HepG2 (cell line): ENCODE results near the gene SLC4A2. TPM values are rescaled to one million over a fixed set of nuclear protein-coding genes. Genes with fewer than 3 reads are reported as not detected.

Experiments
- BRCA1 ChIP-seq: sonication (generic); formaldehyde crosslinking; IDR thresholded peaks from 2 replicates; pipeline ENCODE4 v1.4.0; 2020; ENCODE audit warnings: missing genetic modification reagents
- CCDC6 ChIP-seq: sonication (generic); formaldehyde crosslinking; IDR thresholded peaks from 2 replicates; pipeline ENCODE4 v1.8.1; 2022; ENCODE audit warnings: mild to moderate bottlenecking, missing genetic modification reagents, moderate library complexity
- CHD4 ChIP-seq: fragments of 200-600 bp; sonication (generic); IDR thresholded peaks from 2 replicates; pipeline ENCODE4 v1.7.0; 2017; ENCODE audit warnings: mild to moderate bottlenecking, low read length, borderline replicate concordance
- DR1 ChIP-seq: sonication (generic); formaldehyde crosslinking; IDR thresholded peaks from 2 replicates; pipeline ENCODE4 v1.8.0; 2021; ENCODE audit warnings: mild to moderate bottlenecking, missing genetic modification reagents, inconsistent platforms
- ETV5 ChIP-seq: IDR thresholded peaks from 2 replicates; pipeline ENCODE4 v1.6.1; 2018; ENCODE audit warnings: missing biosample characterization, missing genetic modification reagents, inconsistent platforms, borderline replicate concordance
- FOXA1 ChIP-seq, 2 experiments: fragments of 450-650 bp in 1 of 2; sonication (generic) in 1 of 2; formaldehyde crosslinking in 1 of 2; IDR thresholded peaks; 2 replicates each; pipeline versions ENCODE4 v1.4.0 to v1.6.1; 2016 to 2020; ENCODE audit warnings: missing genetic modification reagents in 1 of 2
- GFI1 ChIP-seq: sonication (generic); formaldehyde crosslinking; IDR thresholded peaks from 2 replicates; pipeline ENCODE4 v1.5.0; 2020; ENCODE audit warnings: missing genetic modification reagents, mild to moderate bottlenecking, borderline replicate concordance
- JUNB ChIP-seq: sonication (generic); formaldehyde crosslinking; IDR thresholded peaks from 2 replicates; pipeline ENCODE4 v1.8.0; 2022; ENCODE audit warnings: missing genetic modification reagents, mild to moderate bottlenecking, borderline replicate concordance
- MYC ChIP-seq: sonication (generic); formaldehyde crosslinking; IDR thresholded peaks from 2 replicates; pipeline ENCODE4 v1.9.0; 2021; ENCODE audit warnings: missing genetic modification reagents, borderline replicate concordance
- PRMT3 ChIP-seq: sonication (generic); formaldehyde crosslinking; IDR thresholded peaks from 2 replicates; pipeline ENCODE4 v1.8.1; 2022; ENCODE audit warnings: low read depth, mild to moderate bottlenecking, moderate library complexity, missing genetic modification reagents, borderline replicate concordance
- SRSF9 ChIP-seq: fragments of 200-400 bp; formaldehyde crosslinking; IDR thresholded peaks from 2 replicates; pipeline ENCODE4 v1.6.1; 2018; ENCODE audit warnings: borderline replicate concordance, mild to moderate bottlenecking, low read depth, low read length; ENCODE audit not compliant: insufficient read depth, poor library complexity, severe bottlenecking
- STAG1 ChIP-seq: sonication (generic); formaldehyde crosslinking; IDR thresholded peaks from 2 replicates; pipeline ENCODE4 v1.4.0; 2020; ENCODE audit warnings: missing genetic modification reagents
- TMF1 ChIP-seq: sonication (generic); formaldehyde crosslinking; IDR thresholded peaks from 2 replicates; pipeline ENCODE4 v1.8.1; 2022; ENCODE audit warnings: low read depth, missing genetic modification reagents
- ZC3H13 ChIP-seq: sonication (generic); formaldehyde crosslinking; IDR thresholded peaks from 2 replicates; pipeline ENCODE4 v1.8.1; 2023; ENCODE audit warnings: mild to moderate bottlenecking, missing genetic modification reagents, moderate library complexity
- ZNF274 ChIP-seq: sonication (generic); formaldehyde crosslinking; IDR thresholded peaks from 2 replicates; pipeline ENCODE4 v1.5.1; 2020; ENCODE audit warnings: mild to moderate bottlenecking, missing genetic modification reagents
- ZNF543 ChIP-seq: sonication (generic); formaldehyde crosslinking; IDR thresholded peaks from 2 replicates; pipeline ENCODE4 v1.4.0; 2020; ENCODE audit warnings: mild to moderate bottlenecking, missing genetic modification reagents
- ZNF556 ChIP-seq: sonication (generic); formaldehyde crosslinking; IDR thresholded peaks from 2 replicates; pipeline ENCODE4 v1.4.0; 2020; ENCODE audit warnings: mild to moderate bottlenecking, missing genetic modification reagents, borderline replicate concordance
- ZNF577 ChIP-seq: sonication (generic); formaldehyde crosslinking; IDR thresholded peaks from 2 replicates; pipeline ENCODE4 v1.4.0; 2020; ENCODE audit warnings: mild to moderate bottlenecking, low read depth, missing genetic modification reagents, borderline replicate concordance
- ZNF607 ChIP-seq: sonication (generic); formaldehyde crosslinking; IDR thresholded peaks from 2 replicates; pipeline ENCODE4 v1.5.1; 2020; ENCODE audit warnings: missing genetic modification reagents, mild to moderate bottlenecking, borderline replicate concordance
- ZNF737 ChIP-seq: sonication (generic); formaldehyde crosslinking; IDR thresholded peaks from 2 replicates; pipeline ENCODE4 v1.5.0; 2020; ENCODE audit warnings: missing genetic modification reagents, mild to moderate bottlenecking, borderline replicate concordance
- ZSCAN9 ChIP-seq: IDR thresholded peaks from 2 replicates; pipeline ENCODE4 v1.6.1; 2016; ENCODE audit warnings: borderline replicate concordance
- polyA plus RNA-seq, 8 experiments: library from polyadenylated mRNA; depleted of rRNA in 3 of 8; stranded (reverse) in 7 of 8; unstranded in 1 of 8; fragments of >200 nt; fragmentation: Illumina TruSeq in 4 of 8; extraction: Trizol in 4 of 8; gene quantifications; 2 replicates each; pipeline versions ENCODE4 v1.2.1 to v1.2.3, GENCODE V29; 2011 to 2016; ENCODE audit warnings: low read depth in 4 of 8, missing spikeins in 1 of 8, mixed read lengths in 1 of 8; ENCODE audit not compliant: insufficient read depth in 1 of 8
- total RNA-seq, 5 experiments: library from RNA; depleted of rRNA; stranded (reverse); fragments of >200 nt; fragmentation: Illumina TruSeq; extraction: Trizol; gene quantifications; 2 replicates each; pipeline ENCODE4 v1.2.3, GENCODE V29; 2016; ENCODE audit warnings: low read depth in 1 of 5
- TF ChIP-seq, protein P1 (sequence below): sonication (generic); formaldehyde crosslinking; IDR thresholded peaks from 2 replicates; pipeline ENCODE4 v1.4.0; 2020; ENCODE audit warnings: missing genetic modification reagents, borderline replicate concordance
- TF ChIP-seq, protein P2 (sequence below): sonication (generic); IDR thresholded peaks from 2 replicates; pipeline ENCODE4 v1.6.1; 2016; ENCODE audit warnings: low read depth, borderline replicate concordance
- TF ChIP-seq, protein P3 (sequence below): sonication (generic); formaldehyde crosslinking; IDR thresholded peaks from 2 replicates; pipeline ENCODE4 v1.5.1; 2020; ENCODE audit warnings: mild to moderate bottlenecking, missing genetic modification reagents, borderline replicate concordance

Gene SLC4A2
- total and polyA plus RNA-seq, 2 of the 13 experiments (the other 11 are each of a cell fraction or from before 2014, with no cell fraction given): 51.9 to 73.4 TPM

DNA sequence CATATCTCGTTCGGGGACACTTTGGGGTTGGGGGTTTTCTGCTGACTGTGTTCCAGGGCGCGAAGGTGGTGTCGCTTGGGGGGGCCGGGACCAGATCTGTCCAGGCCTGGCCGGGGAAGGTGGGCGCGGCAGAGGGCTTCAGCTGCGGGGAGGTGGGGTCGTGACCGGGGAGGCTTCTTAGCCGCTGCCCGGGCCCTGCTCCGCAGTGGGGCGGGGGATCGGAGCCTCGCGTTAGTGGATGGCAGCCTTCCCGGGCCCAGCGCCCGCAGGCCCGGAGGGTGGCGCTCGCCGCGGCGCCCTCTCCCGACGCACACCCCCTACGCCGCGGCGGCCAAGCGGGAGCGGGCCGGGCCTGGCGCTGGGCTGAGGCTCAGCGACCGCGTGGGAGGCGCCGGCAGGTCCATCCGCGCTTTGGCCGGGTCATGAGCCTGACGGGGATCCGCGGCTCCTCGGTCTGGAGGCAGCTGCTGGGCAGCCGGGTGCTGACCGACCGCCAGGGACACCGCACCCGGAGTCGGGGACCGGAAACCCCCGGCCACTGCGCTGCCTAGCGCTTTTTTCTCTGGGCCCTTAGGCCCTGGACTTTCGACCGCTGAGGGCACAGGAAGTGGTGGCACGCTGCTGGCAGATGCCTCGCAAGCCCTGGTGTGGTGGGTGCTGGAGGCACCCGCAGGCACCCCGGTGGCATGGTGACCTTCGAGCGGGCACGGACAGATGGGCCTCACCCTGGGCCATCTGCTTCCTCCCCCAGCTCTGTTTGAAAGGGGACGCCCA, 28.0 kb downstream of the SLC4A2 start (continued):
- peak; percentile 86 for TF ChIP-seq ETV5
- TF ChIP-seq, protein P1, sequence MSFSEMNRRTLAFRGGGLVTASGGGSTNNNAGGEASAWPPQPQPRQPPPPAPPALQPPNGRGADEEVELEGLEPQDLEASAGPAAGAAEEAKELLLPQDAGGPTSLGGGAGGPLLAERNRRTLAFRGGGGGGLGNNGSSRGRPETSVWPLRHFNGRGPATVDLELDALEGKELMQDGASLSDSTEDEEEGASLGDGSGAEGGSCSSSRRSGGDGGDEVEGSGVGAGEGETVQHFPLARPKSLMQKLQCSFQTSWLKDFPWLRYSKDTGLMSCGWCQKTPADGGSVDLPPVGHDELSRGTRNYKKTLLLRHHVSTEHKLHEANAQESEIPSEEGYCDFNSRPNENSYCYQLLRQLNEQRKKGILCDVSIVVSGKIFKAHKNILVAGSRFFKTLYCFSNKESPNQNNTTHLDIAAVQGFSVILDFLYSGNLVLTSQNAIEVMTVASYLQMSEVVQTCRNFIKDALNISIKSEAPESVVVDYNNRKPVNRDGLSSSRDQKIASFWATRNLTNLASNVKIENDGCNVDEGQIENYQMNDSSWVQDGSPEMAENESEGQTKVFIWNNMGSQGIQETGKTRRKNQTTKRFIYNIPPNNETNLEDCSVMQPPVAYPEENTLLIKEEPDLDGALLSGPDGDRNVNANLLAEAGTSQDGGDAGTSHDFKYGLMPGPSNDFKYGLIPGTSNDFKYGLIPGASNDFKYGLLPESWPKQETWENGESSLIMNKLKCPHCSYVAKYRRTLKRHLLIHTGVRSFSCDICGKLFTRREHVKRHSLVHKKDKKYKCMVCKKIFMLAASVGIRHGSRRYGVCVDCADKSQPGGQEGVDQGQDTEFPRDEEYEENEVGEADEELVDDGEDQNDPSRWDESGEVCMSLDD (CRISPR knock-in tag): 0 out of 2 replicates have a peak, but pooled peaks have one; percentile 12
- no peak for TF ChIP-seq JUNB
- TF ChIP-seq, protein P2, sequence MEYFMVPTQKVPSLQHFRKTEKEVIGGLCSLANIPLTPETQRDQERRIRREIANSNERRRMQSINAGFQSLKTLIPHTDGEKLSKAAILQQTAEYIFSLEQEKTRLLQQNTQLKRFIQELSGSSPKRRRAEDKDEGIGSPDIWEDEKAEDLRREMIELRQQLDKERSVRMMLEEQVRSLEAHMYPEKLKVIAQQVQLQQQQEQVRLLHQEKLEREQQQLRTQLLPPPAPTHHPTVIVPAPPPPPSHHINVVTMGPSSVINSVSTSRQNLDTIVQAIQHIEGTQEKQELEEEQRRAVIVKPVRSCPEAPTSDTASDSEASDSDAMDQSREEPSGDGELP: 0 out of 2 replicates have a peak, but pooled peaks have one; percentile 7
- TF ChIP-seq ZC3H13 (CRISPR knock-in tag): peak; percentile 45; the same call in 1 of the 2 replicates
- TF ChIP-seq GFI1 (CRISPR knock-in tag): no peak
- peak; percentile 89; the same call in 1 of the 2 replicates for TF ChIP-seq CCDC6 (CRISPR knock-in tag)
- TF ChIP-seq ZNF607 (CRISPR knock-in tag): peak; percentile 57
- no peak; the same call in 1 of the 2 replicates for TF ChIP-seq ZNF543 (CRISPR knock-in tag)
- no peak for TF ChIP-seq ZNF556
- peak; percentile 71; the same call in 1 of the 2 replicates for TF ChIP-seq ZNF577
- TF ChIP-seq DR1 (CRISPR knock-in tag): peak; percentile 32; the same call in 1 of the 2 replicates
- TF ChIP-seq TMF1 (CRISPR knock-in tag): peak; percentile 61
- TF ChIP-seq CHD4: no peak
- 0 out of 2 replicates have a peak, but pooled peaks have one; percentile 78 for TF ChIP-seq PRMT3 (CRISPR knock-in tag)
- no peak for TF ChIP-seq ZNF737 (CRISPR knock-in tag)
- no peak for TF ChIP-seq SRSF9
- TF ChIP-seq ZNF274 (CRISPR knock-in tag): peak; percentile 76; the same call in 1 of the 2 replicates
- TF ChIP-seq FOXA1 (IDR thresholded peaks at IDR 0.05): no peak
- TF ChIP-seq FOXA1 (CRISPR knock-in tag; IDR thresholded peaks at IDR 0.05): peak; percentile 11; the same call in 1 of the 2 replicates
- TF ChIP-seq BRCA1 (CRISPR knock-in tag): 0 out of 2 replicates have a peak, but pooled peaks have one; percentile 17
- TF ChIP-seq ZSCAN9 (CRISPR knock-in tag): no peak
- TF ChIP-seq STAG1: 0 out of 2 replicates have a peak, but pooled peaks have one; percentile 11
- TF ChIP-seq, protein P3, sequence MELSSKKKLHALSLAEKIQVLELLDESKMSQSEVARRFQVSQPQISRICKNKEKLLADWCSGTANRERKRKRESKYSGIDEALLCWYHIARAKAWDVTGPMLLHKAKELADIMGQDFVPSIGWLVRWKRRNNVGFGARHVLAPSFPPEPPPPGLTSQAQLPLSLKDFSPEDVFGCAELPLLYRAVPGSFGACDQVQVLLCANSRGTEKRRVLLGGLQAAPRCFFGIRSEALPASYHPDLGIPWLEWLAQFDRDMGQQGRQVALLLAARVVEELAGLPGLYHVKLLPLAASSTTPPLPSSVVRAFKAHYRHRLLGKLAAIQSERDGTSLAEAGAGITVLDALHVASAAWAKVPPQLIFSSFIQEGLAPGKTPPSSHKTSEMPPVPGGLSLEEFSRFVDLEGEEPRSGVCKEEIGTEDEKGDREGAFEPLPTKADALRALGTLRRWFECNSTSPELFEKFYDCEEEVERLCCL: no peak
- peak; percentile 70 for TF ChIP-seq MYC (CRISPR knock-in tag)
